Measurements from ENCODE around the gene PANK2. TPM values are rescaled to one million over a fixed set of nuclear protein-coding genes. Genes with fewer than 3 reads are reported as not detected.

The PANK2 gene
- total RNA-seq, 1 experiment from 2014 or later: 41.6 TPM

- DNase-seq (ENCODE audit: low read depth, low spot score) (no peak), ATAC-seq (no peak)
- RAD21 ChIA-PET (ENCODE audit: low non-redundant PET in 1 of 2, low total read pairs in 2 of 2, uncharacterized antibody in 2 of 2, unreplicated experiment in 2 of 2): no interaction called here
- POLR2A ChIA-PET: interaction anchor here (1.1 kb wide), 1 partner anchor 8 kb away, joined by 3 read pairs; no protein-coding TSS in a partner anchor
- no peak overlapping the region for H2AFZ ChIP-seq (ENCODE audit: low read depth, low read length, poor library complexity, severe bottlenecking)
- CTCF ChIA-PET: interaction anchor here (0.7 kb wide), 1 partner anchor 142 kb away, joined by 3 read pairs; no protein-coding TSS in a partner anchor
- no peaks in the 10 kb centered on the region for H4K20me1 ChIP-seq (ENCODE audit: insufficient read depth)
- intact Hi-C loops (cut with micrococcal nuclease): no loop called here
- no TSS peak for BruUV-seq (replicated peaks)
- H3K4me2 ChIP-seq (ENCODE audit: low read length): no peak overlapping the region
- no peaks in the 10 kb centered on the region for H3K36me3 ChIP-seq (ENCODE audit: control insufficient read depth in 1 of 2, insufficient read depth in 2 of 2, low read length in 2 of 2)
- H3K4me1 ChIP-seq (ENCODE audit: control insufficient read depth in 1 of 2, insufficient read depth in 2 of 2, low read length in 2 of 2): no peaks in the 10 kb centered on the region
- H3K9me2 ChIP-seq (ENCODE audit: insufficient read depth): no peaks in the 10 kb centered on the region
- no peak for TF ChIP-seq ZBTB33 (IDR thresholded peaks at IDR 0.05; ENCODE audit: extremely low read depth, insufficient replicate concordance, low read length)
- TF ChIP-seq POLR2AphosphoS5 (IDR thresholded peaks at IDR 0.05; ENCODE audit: low read depth, low read length): 0 out of 2 replicates have a peak, but pooled peaks have one; percentile 11
- H3K9ac ChIP-seq (ENCODE audit: low read length): no peak overlapping the region
- no peak overlapping the region for H3K27ac ChIP-seq (ENCODE audit: low read depth, low read length)
- no peak overlapping the region for H3K4me3 ChIP-seq (replicated peaks in 1 of 2; ENCODE audit: low read depth in 1 of 2, low read length in 2 of 2)
- no peaks in the 10 kb centered on the region for H3K79me2 ChIP-seq (ENCODE audit: insufficient read depth, low read length)
- no peaks in the 10 kb centered on the region for H3K9me3 ChIP-seq (ENCODE audit: control insufficient read depth in 1 of 2, insufficient read depth in 1 of 2, low read depth in 1 of 2, low read length in 2 of 2)
- no peaks in the 10 kb centered on the region for H3K27me3 ChIP-seq (ENCODE audit: insufficient read depth, low read length)
Observed at GRCh38 chr20:3930265-3931206, 41.3 kb downstream of the PANK2 start.

- Histone ChIP-seq H3K27ac (ENCODE audit: low read depth, low read length) (no peak overlapping the region), H4K20me1 (ENCODE audit: insufficient read depth) (no peaks in the 10 kb centered on the region), H3K4me2 (ENCODE audit: low read length) (no peak overlapping the region), H3K9me2 (ENCODE audit: insufficient read depth) (no peaks in the 10 kb centered on the region), H3K36me3 (ENCODE audit: control insufficient read depth in 1 of 2, insufficient read depth in 2 of 2, low read length in 2 of 2) (no peaks in the 10 kb centered on the region; a peak in 1 of 4 replicates), H3K9me3 (ENCODE audit: control insufficient read depth in 1 of 2, insufficient read depth in 1 of 2, low read depth in 1 of 2, low read length in 2 of 2) (no peaks in the 10 kb centered on the region), H3K27me3 (ENCODE audit: insufficient read depth, low read length) (no peaks in the 10 kb centered on the region), H3K79me2 (ENCODE audit: insufficient read depth, low read length) (no peaks in the 10 kb centered on the region), H3K4me3 (replicated peaks in 1 of 2; ENCODE audit: low read depth in 1 of 2, low read length in 2 of 2) (no peak overlapping the region), H2AFZ (ENCODE audit: low read depth, low read length, poor library complexity, severe bottlenecking) (no peak overlapping the region), H3K4me1 (ENCODE audit: control insufficient read depth in 1 of 2, insufficient read depth in 2 of 2, low read length in 2 of 2) (no peaks in the 10 kb centered on the region), H3K9ac (ENCODE audit: low read length) (no peak overlapping the region)
- RAD21 ChIA-PET (ENCODE audit: low non-redundant PET in 1 of 2, low total read pairs in 2 of 2, uncharacterized antibody in 2 of 2, unreplicated experiment in 2 of 2): no interaction called here
- POLR2A ChIA-PET: no interaction called here
- CTCF ChIA-PET: no interaction called here
- no TSS peak for BruUV-seq (replicated peaks)
- TF ChIP-seq, protein P1, sequence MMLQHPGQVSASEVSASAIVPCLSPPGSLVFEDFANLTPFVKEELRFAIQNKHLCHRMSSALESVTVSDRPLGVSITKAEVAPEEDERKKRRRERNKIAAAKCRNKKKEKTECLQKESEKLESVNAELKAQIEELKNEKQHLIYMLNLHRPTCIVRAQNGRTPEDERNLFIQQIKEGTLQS (IDR thresholded peaks at IDR 0.05): no peak
- no peak for TF ChIP-seq CTCF (IDR thresholded peaks at IDR 0.05 in 2 of 3, conservative IDR thresholded peaks at IDR 0.05 in 1 of 3; ENCODE audit: borderline replicate concordance in 1 of 3, insufficient read depth in 1 of 3, low read depth in 2 of 3, low read length in 2 of 3)
- TF ChIP-seq, protein P2, sequence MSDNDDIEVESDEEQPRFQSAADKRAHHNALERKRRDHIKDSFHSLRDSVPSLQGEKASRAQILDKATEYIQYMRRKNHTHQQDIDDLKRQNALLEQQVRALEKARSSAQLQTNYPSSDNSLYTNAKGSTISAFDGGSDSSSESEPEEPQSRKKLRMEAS (IDR thresholded peaks at IDR 0.05): no peak
- no peak for TF ChIP-seq ZNF274 (IDR thresholded peaks at IDR 0.05; ENCODE audit: low read depth, low read length)
- TF ChIP-seq EGR1 (IDR thresholded peaks at IDR 0.05; ENCODE audit: low read depth): no peak
- no peak for TF ChIP-seq YY1 (IDR thresholded peaks at IDR 0.05; ENCODE audit: extremely low read depth, insufficient replicate concordance, low read depth, low read length)
- TF ChIP-seq SIN3A (IDR thresholded peaks at IDR 0.05; ENCODE audit: low read depth): no peak
- TF ChIP-seq POLR2AphosphoS5 (IDR thresholded peaks at IDR 0.05; ENCODE audit: low read depth, low read length): no peak
- TF ChIP-seq RAD21 (IDR thresholded peaks at IDR 0.05; ENCODE audit: low read depth): no peak
- no peak for TF ChIP-seq POLR2A (IDR thresholded peaks at IDR 0.05; ENCODE audit: borderline replicate concordance, extremely low read depth, insufficient read depth, insufficient read length)
- no peak for TF ChIP-seq SRF (IDR thresholded peaks at IDR 0.05; ENCODE audit: low read depth)
- TF ChIP-seq ELF1 (IDR thresholded peaks at IDR 0.05; ENCODE audit: borderline replicate concordance, low read depth): no peak
- DNase-seq (ENCODE audit: low read depth, low spot score): no peak
- intact Hi-C loops (cut with micrococcal nuclease): no loop called here
- ATAC-seq: no peak
Observed at GRCh38 chr20:3931664-3932063, 42.5 kb downstream of the PANK2 start.
